MM.1S (cell line): ENCODE results near the gene CREB5.

ENCODE experiments used
- EZH2 ChIP-seq: fragments of 300-600 bp; sonication (generic); optimal IDR thresholded peaks from 2 replicates; pipeline ENCODE3; 2017; ENCODE audit warnings: low read depth, mild to moderate bottlenecking, antibody characterized with exemption, low read length, mixed read lengths
- TF ChIP-seq, protein P1 (sequence below): fragments of 300-600 bp; sonication (generic); IDR thresholded peaks from 2 replicates; pipeline ENCODE4 v1.5.1; 2016; ENCODE audit warnings: antibody characterized with exemption, low read length, mixed read lengths

DNA sequence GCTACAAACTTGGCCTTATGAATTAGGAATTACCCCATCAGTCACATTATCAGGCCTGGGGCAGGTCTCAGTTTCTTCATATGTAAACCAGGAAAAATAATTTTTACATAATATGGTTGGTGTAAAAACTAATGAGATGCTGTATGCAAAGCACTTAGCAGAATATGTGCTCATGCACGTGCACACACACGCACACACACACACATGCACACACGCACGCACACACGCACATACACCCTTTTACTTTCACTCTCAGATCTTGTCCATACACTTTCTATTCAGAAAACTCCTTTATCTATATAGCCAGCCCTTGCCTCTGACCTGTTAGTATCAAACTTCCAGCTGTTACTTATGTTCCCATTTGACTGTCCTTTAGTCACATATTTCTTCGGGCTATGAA lies 92.7 kb downstream of the CREB5 start:
- TF ChIP-seq, protein P1, sequence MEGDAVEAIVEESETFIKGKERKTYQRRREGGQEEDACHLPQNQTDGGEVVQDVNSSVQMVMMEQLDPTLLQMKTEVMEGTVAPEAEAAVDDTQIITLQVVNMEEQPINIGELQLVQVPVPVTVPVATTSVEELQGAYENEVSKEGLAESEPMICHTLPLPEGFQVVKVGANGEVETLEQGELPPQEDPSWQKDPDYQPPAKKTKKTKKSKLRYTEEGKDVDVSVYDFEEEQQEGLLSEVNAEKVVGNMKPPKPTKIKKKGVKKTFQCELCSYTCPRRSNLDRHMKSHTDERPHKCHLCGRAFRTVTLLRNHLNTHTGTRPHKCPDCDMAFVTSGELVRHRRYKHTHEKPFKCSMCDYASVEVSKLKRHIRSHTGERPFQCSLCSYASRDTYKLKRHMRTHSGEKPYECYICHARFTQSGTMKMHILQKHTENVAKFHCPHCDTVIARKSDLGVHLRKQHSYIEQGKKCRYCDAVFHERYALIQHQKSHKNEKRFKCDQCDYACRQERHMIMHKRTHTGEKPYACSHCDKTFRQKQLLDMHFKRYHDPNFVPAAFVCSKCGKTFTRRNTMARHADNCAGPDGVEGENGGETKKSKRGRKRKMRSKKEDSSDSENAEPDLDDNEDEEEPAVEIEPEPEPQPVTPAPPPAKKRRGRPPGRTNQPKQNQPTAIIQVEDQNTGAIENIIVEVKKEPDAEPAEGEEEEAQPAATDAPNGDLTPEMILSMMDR: no peak
- no peak for TF ChIP-seq EZH2
